Right renal cortex interstitium (tissue), 3 donors: Measurements from ENCODE around the gene AMELY. TPM values are rescaled to one million over a fixed set of nuclear protein-coding genes. Genes with fewer than 3 reads are reported as not detected.
"Not testable (repeated sequence)": the region's sequence is repeated elsewhere in the genome, so short reads cannot be mapped to it uniquely, and the experiment has no call there.

Experiments used
- DNase-seq, 3 donors: peaks; one replicate each; pipeline ENCODE4 v3.0.0-alpha.2; 2013; ENCODE audit warnings: low read depth in 3 of 3, low spot score in 2 of 3
- polyA plus RNA-seq, 3 donors: library from polyadenylated mRNA; unstranded; fragments of 120-200 nt; gene quantifications; one replicate each; pipeline ENCODE4 v1.2.1, GENCODE V29; 2013; ENCODE audit not compliant: insufficient read length in 3 of 3

Gene AMELY
- polyA plus RNA-seq: not detected

- DNase-seq: no peak
These were observed at the start of gene AMELY for GRCh38 chrY:6911253-6911881. TSS of gene AMELY (minus strand) at chrY:6911752. CDS start at chrY:6872608, 39,144 bp downstream.

GRCh38 chrY:6949947-6950346 lies 38.4 kb upstream of the AMELY start:
- DNase-seq: no peak

- DNase-seq: no peak
These were observed 36.8 kb upstream of the AMELY start for GRCh38 chrY:6948378-6948777.

GRCh38 chrY:6947695-6948094 lies 36.1 kb upstream of the AMELY start:
- DNase-seq: no peak

- no peak for DNase-seq
These were observed 23.9 kb upstream of the AMELY start for GRCh38 chrY:6935497-6935896.

GRCh38 chrY:6931779-6932396 lies 20.3 kb upstream of the AMELY start:
- DNase-seq: no peak

GRCh38 chrY:6929237-6929636 lies 17.7 kb upstream of the AMELY start:
- no peak for DNase-seq

GRCh38 chrY:6928265-6928664 lies 16.7 kb upstream of the AMELY start:
- no peak for DNase-seq

- DNase-seq: no peak
These were observed 9.5 kb upstream of the AMELY start for GRCh38 chrY:6921061-6921460.

GRCh38 chrY:6913362-6913761 lies 1.8 kb upstream of the AMELY start:
- DNase-seq: no peak

GRCh38 chrY:6910372-6911252 lies 940 bp downstream of the AMELY start, which contains the start of gene TBL1Y:
TSS of gene TBL1Y (plus strand) at chrY:6910697. CDS start at chrY:7025085, 114,388 bp downstream.
- DNase-seq: peak in 1 of 3 donors; percentile 15

GRCh38 chrY:6909856-6910255 lies 1.7 kb downstream of the AMELY start:
- DNase-seq: peak in 1 of 3 donors; percentile 6

- DNase-seq: peak in 1 of 3 donors; percentile 47
These were observed 2.4 kb downstream of the AMELY start for GRCh38 chrY:6909118-6909521.

GRCh38 chrY:6908021-6908420 lies 3.5 kb downstream of the AMELY start:
- peak in 1 of 3 donors; percentile 10 for DNase-seq

- DNase-seq: no peak
These were observed 4.0 kb downstream of the AMELY start for GRCh38 chrY:6907591-6907990.

- not testable (repeated sequence) for DNase-seq
These were observed 9.4 kb downstream of the AMELY start for GRCh38 chrY:6902116-6902515.

- DNase-seq: no peak
These were observed 16.3 kb downstream of the AMELY start for GRCh38 chrY:6895236-6895635.

GRCh38 chrY:6894496-6894895 lies 17.1 kb downstream of the AMELY start:
- no peak for DNase-seq

- no peak for DNase-seq
These were observed 62.2 kb downstream of the AMELY start for GRCh38 chrY:6849384-6849783.

GRCh38 chrY:6842650-6843049 lies 68.9 kb downstream of the AMELY start:
- not testable (repeated sequence) for DNase-seq
